PC-3 (cell line): Measurements from ENCODE around the gene WDR48.

ENCODE experiments used
- EZH2 ChIP-seq: fragments of 300-600 bp; sonication (generic); IDR thresholded peaks from one replicate; pipeline ENCODE4 v1.6.1; 2017; ENCODE audit warnings: antibody characterized with exemption, mild to moderate bottlenecking, low read length; ENCODE audit not compliant: unreplicated experiment
- TF ChIP-seq, protein P1 (sequence below): fragments of 300-600 bp; sonication (generic); conservative IDR thresholded peaks from 2 replicates; pipeline ENCODE4 v1.5.1; 2017; ENCODE audit warnings: antibody characterized with exemption, low read depth, mild to moderate bottlenecking, low read length

DNA sequence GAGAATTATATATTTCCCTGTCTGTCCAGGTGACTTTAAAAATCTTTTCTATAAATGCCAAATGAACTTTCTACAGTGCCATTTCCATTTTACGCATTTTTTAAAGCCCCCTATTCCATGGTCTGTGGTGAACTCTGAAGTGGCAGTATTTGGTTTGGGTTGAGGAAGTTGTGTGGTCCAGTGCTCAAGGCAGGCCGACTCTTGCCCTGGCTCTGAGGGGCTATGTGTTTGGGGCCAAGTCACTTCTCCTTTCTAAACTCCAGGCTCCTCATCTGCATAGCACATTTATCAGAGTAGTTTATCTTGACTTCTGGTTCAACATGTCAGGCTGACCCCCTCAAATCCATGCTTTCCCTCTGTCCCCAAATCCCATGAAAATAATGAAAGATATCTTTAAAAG lies 69.8 kb downstream of the WDR48 start:
- TF ChIP-seq, protein P1, sequence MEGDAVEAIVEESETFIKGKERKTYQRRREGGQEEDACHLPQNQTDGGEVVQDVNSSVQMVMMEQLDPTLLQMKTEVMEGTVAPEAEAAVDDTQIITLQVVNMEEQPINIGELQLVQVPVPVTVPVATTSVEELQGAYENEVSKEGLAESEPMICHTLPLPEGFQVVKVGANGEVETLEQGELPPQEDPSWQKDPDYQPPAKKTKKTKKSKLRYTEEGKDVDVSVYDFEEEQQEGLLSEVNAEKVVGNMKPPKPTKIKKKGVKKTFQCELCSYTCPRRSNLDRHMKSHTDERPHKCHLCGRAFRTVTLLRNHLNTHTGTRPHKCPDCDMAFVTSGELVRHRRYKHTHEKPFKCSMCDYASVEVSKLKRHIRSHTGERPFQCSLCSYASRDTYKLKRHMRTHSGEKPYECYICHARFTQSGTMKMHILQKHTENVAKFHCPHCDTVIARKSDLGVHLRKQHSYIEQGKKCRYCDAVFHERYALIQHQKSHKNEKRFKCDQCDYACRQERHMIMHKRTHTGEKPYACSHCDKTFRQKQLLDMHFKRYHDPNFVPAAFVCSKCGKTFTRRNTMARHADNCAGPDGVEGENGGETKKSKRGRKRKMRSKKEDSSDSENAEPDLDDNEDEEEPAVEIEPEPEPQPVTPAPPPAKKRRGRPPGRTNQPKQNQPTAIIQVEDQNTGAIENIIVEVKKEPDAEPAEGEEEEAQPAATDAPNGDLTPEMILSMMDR, result no peak
- TF ChIP-seq EZH2, result no peak
